GM18498 (cell line): ENCODE data around the gene MALT1.
"Not testable (repeated sequence)": the region's sequence is repeated elsewhere in the genome, so short reads cannot be mapped to it uniquely, and the experiment has no call there.

Source experiments
- ATAC-seq: cut with Tn5 transposase; IDR thresholded peaks from one replicate; pipeline ENCODE4 v1.9.1; 2021; ENCODE audit warnings: mild to moderate bottlenecking, moderate library complexity; ENCODE audit not compliant: unreplicated experiment

The MALT1 gene

DNA sequence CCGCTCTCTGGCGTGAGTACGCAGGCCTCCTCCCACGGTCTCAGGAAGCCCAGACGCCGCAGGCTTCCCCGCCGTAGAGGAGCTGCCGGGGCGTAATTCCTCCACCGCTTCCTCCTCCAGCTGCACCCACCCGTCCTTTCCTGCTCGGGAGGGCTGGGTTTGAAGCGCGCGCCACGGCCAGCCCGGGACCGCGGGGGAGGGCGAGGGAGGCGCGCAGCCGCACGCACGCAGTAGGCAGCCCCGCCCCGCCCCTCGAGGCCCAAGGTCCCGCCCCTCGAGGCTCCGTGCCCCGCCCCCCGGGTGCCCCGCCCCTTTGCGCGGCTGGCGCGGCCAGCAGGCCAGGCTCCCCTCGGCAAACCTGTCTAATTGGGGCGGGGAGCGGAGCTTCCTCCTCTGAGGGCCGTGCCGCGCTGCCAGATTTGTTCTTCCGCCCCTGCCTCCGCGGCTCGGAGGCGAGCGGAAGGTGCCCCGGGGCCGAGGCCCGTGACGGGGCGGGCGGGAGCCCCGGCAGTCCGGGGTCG lies at the start of gene MALT1:
Gene MALT1, plus strand, starts transcription at position 355 of the 521 bp plus-strand sequence. CDS start 179 bp downstream, outside the sequence.
- ATAC-seq: peak; percentile 78

- no peak for ATAC-seq
Measured at GRCh38 chr18:58624011-58624410, 47.3 kb upstream of the MALT1 start.

- ATAC-seq: no peak
Measured at GRCh38 chr18:58625839-58626238, 45.4 kb upstream of the MALT1 start.

DNA sequence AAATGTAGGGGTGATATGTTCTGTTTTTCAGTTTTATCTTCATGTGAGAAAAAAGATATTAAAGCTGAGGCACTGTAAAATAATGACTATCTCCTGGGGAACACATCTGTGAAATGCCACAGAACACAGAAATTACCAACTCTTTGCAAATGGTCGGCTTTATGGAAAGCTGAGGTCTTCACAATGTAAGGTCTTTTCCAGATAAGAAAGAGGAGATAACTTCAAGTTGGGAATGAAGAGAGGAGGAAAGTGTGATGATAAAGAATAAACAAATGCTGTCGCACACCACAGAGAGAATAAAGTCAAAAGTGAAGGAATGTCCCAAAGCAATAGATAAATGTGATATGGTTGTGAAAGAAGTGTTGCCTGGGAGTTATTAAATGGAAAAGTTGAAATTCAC lies 41.2 kb upstream of the MALT1 start:
- no peak for ATAC-seq

- ATAC-seq: no peak
Measured at GRCh38 chr18:58631301-58631700, 40.0 kb upstream of the MALT1 start.

GRCh38 chr18:58632552-58632951 lies 38.7 kb upstream of the MALT1 start:
- ATAC-seq: no peak

DNA sequence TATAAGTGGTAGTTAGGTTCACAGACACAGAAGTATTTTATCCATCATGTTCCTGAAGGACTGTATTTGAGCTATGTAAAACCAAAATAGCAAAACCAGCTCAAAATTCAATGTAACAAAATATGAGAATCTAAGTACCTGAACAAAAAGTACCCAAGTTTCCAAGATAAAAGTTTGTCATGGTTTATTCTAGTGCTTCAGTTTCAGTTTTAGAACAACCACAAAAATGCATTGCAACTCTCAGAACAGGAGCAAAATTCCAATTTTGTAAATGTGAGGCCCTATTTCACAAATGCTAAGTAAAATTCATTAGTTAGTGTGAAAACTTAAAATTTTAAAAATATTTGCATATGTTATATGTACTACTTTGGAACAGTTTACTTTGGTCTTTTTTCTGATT lies 37.4 kb upstream of the MALT1 start:
- no peak for ATAC-seq

DNA sequence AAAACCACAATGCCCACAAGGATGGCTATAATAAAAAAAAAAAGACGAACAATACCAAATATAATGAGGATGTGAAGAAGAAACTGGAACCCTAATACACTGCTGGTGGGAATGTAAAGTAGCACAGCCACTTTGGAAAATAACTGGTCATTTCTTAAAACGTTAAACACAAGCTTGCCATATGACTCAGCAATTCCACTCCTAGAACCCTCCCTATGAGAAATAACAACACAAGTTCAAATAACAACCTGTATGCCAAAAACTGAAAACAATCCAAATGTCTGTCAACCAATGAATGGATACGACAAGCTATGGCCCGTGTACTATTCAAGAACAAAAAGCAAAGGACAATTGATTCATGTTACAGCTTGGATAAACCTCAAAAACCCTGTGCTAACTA lies 35.4 kb upstream of the MALT1 start:
- no peak for ATAC-seq

DNA sequence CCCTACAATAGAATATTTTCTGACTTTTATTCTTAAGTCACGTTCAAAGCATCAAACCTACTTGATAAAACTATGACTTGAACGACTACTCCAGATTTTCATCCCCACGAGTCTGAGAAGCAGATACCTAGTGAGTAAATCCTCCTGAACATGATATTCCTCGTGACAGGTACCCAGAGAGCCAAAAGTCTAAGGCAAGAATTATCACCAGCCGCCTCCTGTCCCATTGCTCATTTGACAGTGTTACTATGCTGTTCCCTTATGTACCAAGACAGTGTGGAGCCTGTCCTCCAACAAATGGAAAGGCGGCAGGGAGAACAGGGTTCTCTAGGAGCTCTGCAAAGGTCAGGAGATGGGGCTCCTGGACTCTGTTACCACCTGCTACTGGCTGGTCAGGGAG lies 34.1 kb upstream of the MALT1 start:
- no peak for ATAC-seq

- ATAC-seq: no peak
Measured at GRCh38 chr18:58637946-58638345, 33.3 kb upstream of the MALT1 start.

- ATAC-seq: peak; percentile 60
Measured at GRCh38 chr18:58638441-58638840, 32.8 kb upstream of the MALT1 start.

GRCh38 chr18:58639237-58639636 lies 32.0 kb upstream of the MALT1 start:
- ATAC-seq: no peak

DNA sequence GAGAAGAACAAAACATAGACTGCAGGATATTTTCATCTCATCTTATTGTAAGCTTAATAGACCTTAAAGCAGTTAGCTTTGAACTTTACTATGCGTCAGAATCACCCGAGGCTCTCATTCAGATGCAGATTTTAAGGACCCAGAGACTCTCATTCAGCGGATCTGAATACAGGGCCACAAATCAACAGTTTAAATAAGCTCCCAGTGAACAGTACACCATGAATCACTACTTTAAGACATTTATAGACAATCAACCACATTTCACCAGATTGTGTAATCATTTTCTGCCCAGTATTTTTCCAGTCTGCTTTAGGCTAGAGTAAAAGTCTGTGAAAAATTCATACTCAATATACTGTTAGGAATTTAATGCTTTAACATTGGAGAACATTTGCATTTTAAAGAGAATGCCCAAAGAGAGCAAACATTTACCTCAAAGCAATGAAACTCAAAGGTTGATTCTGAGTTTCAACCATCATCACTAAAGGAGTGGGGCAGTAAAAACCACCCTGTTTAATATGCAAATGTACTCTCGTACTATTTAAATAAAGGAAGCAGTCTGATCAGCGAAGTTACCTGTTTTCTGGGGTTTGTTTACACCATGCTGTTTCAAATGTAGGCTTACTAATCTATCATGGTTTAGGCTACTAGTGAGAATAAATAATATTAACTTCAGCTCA lies 31.4 kb upstream of the MALT1 start:
- peak; percentile 66 for ATAC-seq

GRCh38 chr18:58640428-58640805 lies 30.8 kb upstream of the MALT1 start:
- ATAC-seq: no peak

- ATAC-seq: no peak
Measured at GRCh38 chr18:58640891-58641610, 30.2 kb upstream of the MALT1 start.

GRCh38 chr18:58643557-58643956 lies 27.7 kb upstream of the MALT1 start:
- ATAC-seq: not testable (repeated sequence)

GRCh38 chr18:58645398-58645797 lies 25.9 kb upstream of the MALT1 start:
- no peak for ATAC-seq

DNA sequence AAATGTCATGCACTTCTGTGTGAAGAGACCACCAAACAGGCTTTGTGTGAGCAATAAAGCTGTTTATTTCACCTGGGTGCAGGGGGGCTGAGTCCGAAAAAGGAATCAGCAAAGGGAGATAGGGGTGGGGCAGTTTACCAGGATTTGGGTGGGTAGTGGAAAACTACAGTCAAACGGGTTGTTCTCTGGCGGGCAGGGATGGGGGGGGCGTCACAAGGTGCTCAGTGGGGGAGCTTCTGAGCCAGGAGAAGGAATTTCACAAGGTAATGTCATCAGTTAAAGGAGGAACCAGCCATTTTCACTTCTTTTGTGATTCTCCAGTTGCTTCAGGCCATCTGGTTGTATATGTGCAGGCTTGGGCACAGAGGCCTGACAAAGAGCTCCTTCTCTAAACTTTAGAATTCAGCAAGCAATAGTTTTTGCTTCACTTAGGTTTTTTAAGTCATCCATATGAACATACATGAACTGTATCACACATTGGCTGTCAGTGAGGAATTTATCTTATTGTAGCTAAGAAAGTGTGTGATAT lies 24.9 kb upstream of the MALT1 start:
- no peak for ATAC-seq

- ATAC-seq: peak; percentile 73
Measured at GRCh38 chr18:58649966-58650816, 21.1 kb upstream of the MALT1 start.

GRCh38 chr18:58650830-58651229 lies 20.4 kb upstream of the MALT1 start:
- ATAC-seq: not testable (repeated sequence)

DNA sequence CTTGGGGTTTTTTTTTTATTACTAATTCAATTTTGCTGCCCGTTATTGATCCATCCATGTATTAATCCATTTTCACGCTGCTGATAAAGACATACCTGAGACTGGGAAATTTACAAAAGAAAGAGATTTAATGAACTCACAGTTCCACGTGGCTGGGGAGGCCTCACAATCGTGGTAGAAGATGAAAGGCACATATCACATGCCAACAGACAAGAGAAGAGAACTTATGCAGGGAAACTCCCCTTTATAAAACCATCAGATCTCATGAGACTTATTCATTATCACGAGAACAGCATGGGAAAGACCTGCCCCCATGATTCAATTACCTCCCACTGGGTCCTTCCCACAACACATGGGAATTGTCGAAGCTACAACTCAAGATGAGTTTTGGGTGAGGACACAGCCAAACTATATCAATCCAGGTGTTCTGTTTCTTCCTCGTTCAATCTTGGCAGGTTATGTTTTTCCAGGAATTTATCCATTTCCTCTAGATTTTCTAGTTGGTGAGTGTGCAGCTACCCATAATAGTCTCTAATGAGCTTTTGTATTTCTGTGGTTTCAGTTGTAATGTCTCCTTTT lies 18.0 kb upstream of the MALT1 start:
- ATAC-seq: not testable (repeated sequence)
